GM23248 (cell line): ENCODE results near the gene GALNT14.

Experiments used
- EZH2 ChIP-seq: fragments of 200-600 bp; sonication (generic); IDR thresholded peaks from 2 replicates; pipeline ENCODE4 v1.6.1; 2018; ENCODE audit warnings: antibody characterized with exemption, mild to moderate bottlenecking; ENCODE audit not compliant: insufficient read depth, poor library complexity, severe bottlenecking
- EZH2phosphoT487 ChIP-seq: fragments of 200-600 bp; sonication (generic); IDR thresholded peaks from 2 replicates; pipeline ENCODE4 v1.6.1; 2018; ENCODE audit warnings: antibody characterized with exemption, moderate library complexity, mild to moderate bottlenecking, low read depth; ENCODE audit not compliant: insufficient read depth

- no peak for TF ChIP-seq EZH2
- no peak for TF ChIP-seq EZH2phosphoT487
These were observed 159.4 kb downstream of the GALNT14 start for GRCh38 chr2:30978854-30979253.
